ENCODE results near the gene BNIP3. TPM values are rescaled to one million over a fixed set of nuclear protein-coding genes. Genes with fewer than 3 reads are reported as not detected.

The BNIP3 gene
- total and polyA plus RNA-seq, 2 of the 8 experiments (the other 6 are each of a cell fraction or from before 2014, with no cell fraction given): 25.8 to 58.9 TPM

GRCh38 chr10:132019366-132019765, 37.6 kb upstream of the BNIP3 start:
- no peak overlapping the region for H2BK20ac ChIP-seq (ENCODE audit: low read length)
- H3K4me2 ChIP-seq (ENCODE audit: insufficient read depth in 1 of 2, low read depth in 2 of 2, low read length in 2 of 2): no peak overlapping the region
- FAIRE-seq (no peak), DNase-seq (ENCODE audit: low read depth in 1 of 2, low spot score in 2 of 2) (no peak)
- no peak for TF ChIP-seq EZH2 (IDR thresholded peaks at IDR 0.05; ENCODE audit: low read depth, low read length, severe bottlenecking)
- TF ChIP-seq, protein P1, sequence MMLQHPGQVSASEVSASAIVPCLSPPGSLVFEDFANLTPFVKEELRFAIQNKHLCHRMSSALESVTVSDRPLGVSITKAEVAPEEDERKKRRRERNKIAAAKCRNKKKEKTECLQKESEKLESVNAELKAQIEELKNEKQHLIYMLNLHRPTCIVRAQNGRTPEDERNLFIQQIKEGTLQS (IDR thresholded peaks at IDR 0.05; ENCODE audit: insufficient read depth, low read depth, low read length): no peak
- H3K9ac ChIP-seq (replicated peaks in 1 of 4; ENCODE audit: extremely low read depth in 1 of 4, low read depth in 3 of 4, low read length in 3 of 4): no peak overlapping the region
- no peaks in the 10 kb centered on the region; a peak in 1 of 4 replicates for H3K9me3 ChIP-seq (ENCODE audit: insufficient read depth in 2 of 2, low read depth in 1 of 2, low read length in 1 of 2)
- H4K20me1 ChIP-seq (replicated peaks in 1 of 2; ENCODE audit: control insufficient read depth in 1 of 2, insufficient read depth in 2 of 2, low read length in 2 of 2): no peaks in the 10 kb centered on the region
- no peaks in the 10 kb centered on the region for H3K23me2 ChIP-seq (ENCODE audit: low read depth, low read length)
- no peak overlapping the region for H3K56ac ChIP-seq (replicated peaks; ENCODE audit: insufficient read length, low read depth, low read length)
- H2BK5ac ChIP-seq (ENCODE audit: low read depth, low read length): no peak overlapping the region
- H3K4ac ChIP-seq (replicated peaks; ENCODE audit: insufficient read length, low read depth, low read length): no peak overlapping the region
- no peak overlapping the region for H3K18ac ChIP-seq (ENCODE audit: extremely low read depth, low read length)
- no peaks in the 10 kb centered on the region for H3K36me3 ChIP-seq (ENCODE audit: control insufficient read depth in 2 of 4, insufficient read depth in 4 of 4, low read length in 3 of 4)
- H2AK5ac ChIP-seq (ENCODE audit: low read depth, low read length): no peak overlapping the region
- H3K27me3 ChIP-seq (replicated peaks in 1 of 4; ENCODE audit: control insufficient read depth in 3 of 4, extremely low read depth in 1 of 4, insufficient read depth in 3 of 4, low read length in 3 of 4): peaks cover 0 to 8% (median 1%) of the 10 kb centered on the region in 4 experiments; a peak in 3 of 7 replicates
- H2BK120ac ChIP-seq (replicated peaks; ENCODE audit: low read depth, low read length): no peak overlapping the region
- H2BK15ac ChIP-seq (ENCODE audit: low read length): no peak overlapping the region
- H2BK12ac ChIP-seq (ENCODE audit: low read depth, low read length): no peak overlapping the region
- H3K27ac ChIP-seq (ENCODE audit: low read depth, low read length): no peak overlapping the region; the same call in 1 of the 2 replicates
- peaks cover 2 to 8% (median 6%) of the 10 kb centered on the region in 4 experiments; a peak in 5 of 7 replicates for H3K4me1 ChIP-seq (replicated peaks in 1 of 4; ENCODE audit: control insufficient read depth in 3 of 4, insufficient read depth in 4 of 4, low read length in 3 of 4)
- H4K5ac ChIP-seq (ENCODE audit: insufficient read length, low read depth, low read length): no peak overlapping the region
- H2AFZ ChIP-seq (ENCODE audit: low read length): no peak overlapping the region
- no peak overlapping the region for H4K8ac ChIP-seq (ENCODE audit: extremely low read depth, insufficient read depth, low read length)
- CTCF ChIA-PET (ENCODE audit: partially characterized antibody): interaction anchor here (1.0 to 6.0 kb wide), 6 partner anchors 10 to 186 kb away, joined by 3 to 86 read pairs (median 6); no protein-coding TSS in a partner anchor
- no peak overlapping the region for H3K14ac ChIP-seq (ENCODE audit: insufficient read length)
- 88% methylated on average over 7 of the region's 7 CpGs; no CpG with 5 or more reads in 1 of the 2 experiments for WGBS, 2 experiments (ENCODE audit: extremely low coverage in 1 of 2, insufficient coverage in 1 of 2, insufficient read length in 1 of 2, insufficient replicate concordance in 2 of 2, low coverage in 1 of 2, low lambda C conversion rate in 2 of 2, missing lambda C conversion rate in 1 of 2)
- H4K91ac ChIP-seq (replicated peaks; ENCODE audit: insufficient read length, low read length): no peak overlapping the region
- no peak overlapping the region for H3K4me3 ChIP-seq (ENCODE audit: extremely low read depth in 1 of 4, insufficient read depth in 2 of 4, low read depth in 3 of 4, low read length in 4 of 4)
- peaks cover 2% of the 10 kb centered on the region; the same call in 1 of the 2 replicates for H3K79me1 ChIP-seq (ENCODE audit: low read depth, low read length)
- POLR2A ChIA-PET (ENCODE audit: partially characterized antibody): interaction anchor here (1.9 kb wide), 1 partner anchor 8 kb away, joined by 7 read pairs; no protein-coding TSS in a partner anchor
- no peaks in the 10 kb centered on the region for H3K79me2 ChIP-seq (ENCODE audit: control insufficient read depth in 1 of 2, insufficient read depth in 2 of 2, low read length in 2 of 2)
- H3K23ac ChIP-seq (ENCODE audit: insufficient read length): no peak overlapping the region
